ENCODE data around the gene BAIAP2L1.

Gene BAIAP2L1

GRCh38 chr7:98293746-98294145, 107.1 kb downstream of the BAIAP2L1 start:
- DNase-seq (ENCODE audit: low read depth), result no peak

- no peak for DNase-seq (ENCODE audit: low read depth)
Measured at GRCh38 chr7:98293265-98293664, 107.6 kb downstream of the BAIAP2L1 start.

GRCh38 chr7:98291717-98292116, 109.2 kb downstream of the BAIAP2L1 start:
- no peak for DNase-seq (ENCODE audit: low read depth)

GRCh38 chr7:98289333-98289875, 111.5 kb downstream of the BAIAP2L1 start:
- DNase-seq (ENCODE audit: low read depth), result no peak

GRCh38 chr7:98288064-98288823, 112.6 kb downstream of the BAIAP2L1 start:
- no peak for DNase-seq (ENCODE audit: low read depth)

- no peak for DNase-seq (ENCODE audit: low read depth)
Measured at GRCh38 chr7:98287486-98287959, 113.4 kb downstream of the BAIAP2L1 start.

GRCh38 chr7:98286701-98287485, 114.0 kb downstream of the BAIAP2L1 start:
- no peak for DNase-seq (ENCODE audit: low read depth)

- DNase-seq (ENCODE audit: low read depth), result no peak
Measured at GRCh38 chr7:98286093-98286539, 114.8 kb downstream of the BAIAP2L1 start.

- DNase-seq (ENCODE audit: low read depth), result no peak
Measured at GRCh38 chr7:98285157-98286092, 115.5 kb downstream of the BAIAP2L1 start.

- no peak for DNase-seq (ENCODE audit: low read depth)
Measured at GRCh38 chr7:98284335-98285036, 116.4 kb downstream of the BAIAP2L1 start.

GRCh38 chr7:98283887-98284222, 117.0 kb downstream of the BAIAP2L1 start:
- DNase-seq (ENCODE audit: low read depth), result no peak

GRCh38 chr7:98283127-98283886, 117.6 kb downstream of the BAIAP2L1 start:
- DNase-seq (ENCODE audit: low read depth), result no peak

GRCh38 chr7:98282703-98283102, 118.2 kb downstream of the BAIAP2L1 start:
- DNase-seq (ENCODE audit: low read depth), result no peak

- no peak for DNase-seq (ENCODE audit: low read depth)
Measured at GRCh38 chr7:98281757-98282606, 118.9 kb downstream of the BAIAP2L1 start.

- DNase-seq (ENCODE audit: low read depth), result peak; percentile 88
Measured at GRCh38 chr7:98280791-98281756, 119.8 kb downstream of the BAIAP2L1 start, which contains the start of gene BRI3. Gene BRI3, plus strand, starts transcription at chr7:98281686. Its CDS starts 110 bp downstream, at chr7:98281796.

GRCh38 chr7:98280296-98280695, 120.6 kb downstream of the BAIAP2L1 start:
- no peak for DNase-seq (ENCODE audit: low read depth)

GRCh38 chr7:98278936-98279335, 122.0 kb downstream of the BAIAP2L1 start:
- no peak for DNase-seq (ENCODE audit: low read depth)

GRCh38 chr7:98278408-98278807, 122.5 kb downstream of the BAIAP2L1 start:
- no peak for DNase-seq (ENCODE audit: low read depth)

Measured in activated T-helper 1 cell treated with Interleukin-2 at 50 U/mL for 16 hours (primary cell).